Umbilical cord (tissue), 2 donors: ENCODE measurements around the gene NDUFA13. TPM values are rescaled to one million over a fixed set of nuclear protein-coding genes. Genes with fewer than 3 reads are reported as not detected.

Source experiments
- DNase-seq: peaks from one replicate; pipeline ENCODE4 v3.0.0-alpha.2; 2015; ENCODE audit warnings: low spot score
- total RNA-seq: library from RNA; depleted of rRNA; stranded (reverse); fragments of >200 nt; gene quantifications from one replicate; pipeline ENCODE4 v1.2.3, GENCODE V29; 2014; ENCODE audit warnings: low replicate concordance; ENCODE audit not compliant: insufficient read depth

The NDUFA13 gene
- total RNA-seq, 1 donor from 2014 or later: 121 TPM

DNA sequence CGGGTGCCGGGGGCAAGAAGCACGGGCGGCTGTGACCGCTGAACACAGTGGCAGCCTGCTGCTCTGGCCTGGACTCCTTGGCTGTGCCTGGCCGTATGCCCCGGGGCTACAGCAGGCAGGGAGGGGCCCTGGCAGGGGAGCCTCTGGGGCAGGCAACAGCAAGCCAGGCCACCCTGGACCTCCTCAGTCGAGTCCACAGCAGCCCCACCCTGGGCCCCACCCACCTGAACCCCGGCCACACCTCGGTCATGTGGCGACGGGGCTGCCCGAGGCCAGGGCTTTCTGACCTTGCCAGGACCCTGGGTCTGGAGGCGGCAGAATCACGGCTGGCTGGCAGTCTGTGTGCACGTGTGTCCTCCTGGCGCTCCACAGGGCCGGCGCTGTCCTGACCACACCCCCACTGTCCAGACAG lies 30.7 kb downstream of the NDUFA13 start:
- no peak for DNase-seq

DNA sequence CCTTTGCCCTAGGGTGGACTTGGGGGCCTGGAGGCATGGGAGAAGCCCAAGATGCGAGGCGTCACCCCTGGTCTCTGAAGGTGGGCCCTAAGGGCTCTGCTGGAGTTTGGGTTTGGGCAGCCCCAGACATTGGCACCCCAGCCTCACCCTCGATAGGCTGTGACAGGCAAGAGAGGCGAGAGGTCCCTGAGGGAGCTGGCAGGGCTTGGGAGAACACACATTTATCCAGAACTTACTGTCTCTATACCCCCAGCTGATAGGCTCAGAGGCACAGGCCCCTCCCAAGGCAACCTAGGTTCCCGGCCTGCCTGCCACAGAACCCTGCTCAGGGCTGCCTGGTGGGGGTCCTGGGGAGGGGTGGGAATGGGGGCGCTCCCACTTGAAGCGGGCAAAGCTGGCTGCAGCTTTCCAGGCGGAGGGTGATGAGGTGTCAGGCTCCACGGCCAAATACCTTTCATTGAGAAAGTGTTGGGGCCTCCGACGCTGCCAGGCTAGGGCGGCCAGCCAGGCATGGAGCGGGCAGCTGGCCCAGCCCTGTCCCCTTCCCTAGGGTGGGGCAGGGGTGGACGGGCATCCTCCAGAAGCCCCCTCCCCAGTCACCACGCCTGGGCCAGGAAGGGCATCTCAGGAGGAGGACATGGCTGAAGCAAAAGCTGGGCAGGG lies 31.8 kb downstream of the NDUFA13 start:
- no peak for DNase-seq

DNA sequence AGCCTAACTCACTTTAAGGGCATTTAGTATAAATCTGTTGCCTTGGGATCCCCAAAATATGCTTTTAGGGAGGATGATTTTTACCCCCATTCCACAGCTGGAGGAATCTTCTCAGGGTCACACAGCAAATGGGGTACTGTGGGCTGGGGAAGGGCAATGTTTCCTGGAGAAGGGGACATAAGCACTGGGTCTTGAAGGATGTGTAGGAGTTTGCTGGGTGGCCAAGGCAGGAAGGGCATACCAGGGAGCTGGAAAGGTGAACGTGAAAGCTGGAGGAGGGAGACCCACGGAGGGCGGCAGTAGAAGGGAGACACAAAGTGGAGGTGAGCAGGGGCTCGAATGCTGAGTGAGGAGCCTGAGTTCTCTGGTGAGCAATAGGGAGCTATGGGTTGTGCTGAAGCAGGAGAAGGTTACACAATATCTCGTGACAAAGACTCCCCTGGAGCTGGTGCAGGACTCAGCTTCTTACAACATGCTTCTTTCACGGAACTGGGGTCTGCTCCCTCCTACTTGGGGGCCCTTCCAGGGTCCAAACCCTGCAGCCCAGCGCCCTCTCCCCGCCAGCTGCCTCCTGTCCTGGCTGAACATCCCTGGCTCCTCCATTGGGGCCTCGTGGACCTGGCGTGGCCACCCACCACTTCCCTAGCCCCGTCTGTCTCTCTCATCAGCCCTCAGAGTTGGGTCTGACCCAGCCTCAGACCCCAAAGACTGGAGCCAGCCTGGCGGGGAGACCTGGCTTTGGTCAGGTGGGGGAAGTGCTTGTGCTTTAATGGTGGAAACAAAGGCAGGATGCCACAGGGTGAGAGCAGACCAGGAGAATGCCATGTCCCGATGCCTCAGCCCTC lies 33.1 kb downstream of the NDUFA13 start:
- no peak for DNase-seq

DNA sequence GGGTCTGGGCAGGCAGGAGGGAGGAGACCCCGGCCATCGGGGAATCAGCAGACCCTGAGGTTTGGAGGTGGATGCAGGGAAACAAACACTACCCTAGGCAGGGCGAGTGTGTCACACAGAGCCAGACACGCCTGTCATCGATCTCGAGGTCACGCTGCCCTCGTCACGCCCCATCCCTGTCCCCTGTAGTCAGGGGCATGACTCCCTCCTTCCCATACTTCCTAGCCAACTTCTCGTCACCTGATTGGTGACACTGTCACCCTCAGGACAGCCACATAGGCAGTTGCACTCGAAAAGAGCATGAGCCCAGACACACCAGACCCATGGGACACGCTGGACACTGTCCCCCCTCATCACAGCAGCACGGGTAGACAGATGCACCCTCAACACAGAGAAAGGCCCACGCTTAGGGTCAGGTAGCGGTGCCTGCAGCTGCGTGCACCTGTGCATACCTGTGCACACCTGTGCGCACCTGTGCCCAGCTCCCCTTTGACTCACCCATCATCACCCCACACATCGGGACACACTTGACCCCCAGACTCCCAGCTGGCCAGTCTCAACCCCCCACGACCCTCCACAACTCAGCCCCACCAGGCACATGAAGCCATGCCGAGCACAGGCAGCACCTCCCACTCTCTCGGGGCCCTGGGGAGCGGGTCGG lies 33.9 kb downstream of the NDUFA13 start:
- DNase-seq: no peak

DNA sequence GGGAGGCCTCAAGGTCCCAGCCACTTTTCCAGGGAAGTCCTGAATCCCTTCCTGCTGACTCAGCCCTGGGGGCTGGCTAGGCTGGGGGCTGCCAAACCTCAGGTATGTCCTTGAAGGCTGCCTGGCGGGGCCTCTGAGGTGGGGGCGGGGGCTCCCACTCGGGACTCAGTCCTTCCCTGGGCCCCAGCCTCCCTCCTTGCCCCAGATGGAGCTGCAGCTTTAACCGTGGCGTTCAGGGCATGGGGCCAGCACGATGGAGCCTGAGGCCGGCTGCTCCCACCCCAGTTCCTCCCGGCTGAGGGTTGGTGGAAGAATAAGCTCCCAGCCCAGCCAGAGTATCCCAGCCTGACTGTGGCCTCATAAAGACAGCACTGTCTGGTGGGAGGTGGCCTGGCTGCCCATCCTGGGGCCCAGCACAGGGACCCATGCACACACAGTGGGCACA lies 34.5 kb downstream of the NDUFA13 start:
- DNase-seq: peak; percentile 67

DNA sequence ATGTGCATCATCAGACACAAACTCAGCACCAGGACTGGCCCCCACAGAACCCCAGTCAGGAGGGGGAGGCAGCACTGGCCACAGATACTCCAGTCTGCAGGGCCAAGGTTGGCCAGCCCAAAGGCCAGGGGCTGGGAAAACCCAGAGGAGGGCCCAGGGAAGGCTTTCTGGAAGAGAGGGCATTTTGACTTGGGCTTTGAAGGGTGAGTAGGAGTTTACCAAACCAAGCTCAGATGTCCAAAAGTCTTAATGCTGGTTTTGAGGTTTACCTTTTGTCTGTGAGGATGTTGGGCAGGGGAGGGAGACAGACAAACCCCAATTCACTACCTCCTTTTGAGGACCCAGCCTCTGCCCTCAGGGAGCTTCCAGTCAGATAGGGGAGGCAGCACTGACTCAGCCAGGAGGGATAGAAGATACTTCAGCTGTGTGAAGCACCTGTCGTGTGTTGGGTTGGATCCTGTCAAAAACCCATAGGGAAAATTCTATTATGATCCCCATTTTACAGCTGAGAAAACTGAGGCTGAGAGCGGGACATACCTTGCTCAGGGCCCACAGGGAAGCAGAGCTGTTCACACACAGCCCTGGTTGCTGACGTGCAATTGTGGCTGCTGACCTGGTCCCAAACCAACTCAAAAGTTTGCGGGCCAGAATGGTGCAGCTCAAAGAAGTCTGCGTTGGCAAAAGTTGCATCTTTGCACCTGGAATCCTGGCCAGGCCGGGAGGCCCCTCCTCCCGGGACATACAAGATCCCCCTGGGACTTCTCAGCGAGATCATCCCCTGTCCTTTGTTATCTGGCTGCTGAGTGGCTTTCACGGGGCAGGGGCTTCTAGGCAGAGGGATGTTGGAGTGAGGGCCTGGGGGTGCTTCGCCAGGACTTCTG lies 35.2 kb downstream of the NDUFA13 start:
- DNase-seq: no peak

DNA sequence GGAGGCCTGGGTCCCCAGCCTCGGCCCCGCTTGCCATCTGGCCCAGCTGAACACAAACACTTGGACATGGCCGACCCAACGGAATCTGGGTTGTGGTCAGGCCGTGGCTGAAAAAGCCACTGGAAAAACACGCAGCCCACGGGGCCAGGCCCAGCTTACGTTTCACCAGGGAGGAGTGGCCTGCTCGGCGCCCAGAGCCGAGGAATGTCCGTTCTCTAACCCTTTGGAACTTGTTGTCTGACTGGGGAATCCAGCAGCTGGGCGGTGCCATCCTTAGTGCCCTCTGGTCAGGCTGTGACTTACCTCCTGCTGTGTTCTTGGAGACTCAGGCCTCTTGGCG lies 35.8 kb downstream of the NDUFA13 start:
- no peak for DNase-seq

DNA sequence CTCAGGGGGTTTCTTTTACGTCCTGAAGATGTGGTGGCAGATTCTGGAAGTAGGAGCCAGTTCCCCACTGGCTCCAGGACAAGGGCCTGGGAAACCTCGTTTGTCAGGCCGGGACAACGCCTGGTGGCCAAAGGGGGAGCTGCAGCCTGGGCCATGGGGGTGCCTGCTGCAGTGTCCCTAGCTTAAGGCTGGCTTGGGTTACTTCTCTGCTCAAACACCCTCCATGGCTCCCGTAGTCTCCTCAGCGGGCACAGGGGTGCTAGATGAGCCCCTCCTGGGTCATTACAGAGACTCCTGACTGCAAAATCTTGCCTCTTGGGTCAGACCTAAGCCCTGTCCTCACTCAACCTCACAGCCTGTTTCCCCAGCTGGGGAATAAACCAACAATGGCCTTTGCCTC lies 36.8 kb downstream of the NDUFA13 start:
- DNase-seq: no peak

DNA sequence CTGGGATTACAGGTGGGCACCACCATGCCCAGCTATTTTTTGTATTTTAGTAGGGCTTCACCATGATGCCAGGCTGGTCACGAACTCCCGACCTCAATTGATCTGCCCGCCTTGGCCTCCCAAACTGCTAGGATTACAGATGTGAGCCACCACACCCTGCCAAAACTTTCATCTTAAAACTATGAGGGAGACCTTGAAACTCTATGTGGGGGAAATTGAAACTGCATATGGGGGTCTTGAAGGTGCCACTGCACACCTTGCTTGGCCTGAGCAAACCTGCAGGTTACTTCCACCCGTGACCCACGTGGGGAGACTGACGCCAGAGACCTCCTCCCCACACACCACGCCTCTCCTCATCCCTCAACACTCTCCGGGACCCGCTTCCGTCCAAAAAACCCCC lies 37.6 kb downstream of the NDUFA13 start:
- DNase-seq: no peak

DNA sequence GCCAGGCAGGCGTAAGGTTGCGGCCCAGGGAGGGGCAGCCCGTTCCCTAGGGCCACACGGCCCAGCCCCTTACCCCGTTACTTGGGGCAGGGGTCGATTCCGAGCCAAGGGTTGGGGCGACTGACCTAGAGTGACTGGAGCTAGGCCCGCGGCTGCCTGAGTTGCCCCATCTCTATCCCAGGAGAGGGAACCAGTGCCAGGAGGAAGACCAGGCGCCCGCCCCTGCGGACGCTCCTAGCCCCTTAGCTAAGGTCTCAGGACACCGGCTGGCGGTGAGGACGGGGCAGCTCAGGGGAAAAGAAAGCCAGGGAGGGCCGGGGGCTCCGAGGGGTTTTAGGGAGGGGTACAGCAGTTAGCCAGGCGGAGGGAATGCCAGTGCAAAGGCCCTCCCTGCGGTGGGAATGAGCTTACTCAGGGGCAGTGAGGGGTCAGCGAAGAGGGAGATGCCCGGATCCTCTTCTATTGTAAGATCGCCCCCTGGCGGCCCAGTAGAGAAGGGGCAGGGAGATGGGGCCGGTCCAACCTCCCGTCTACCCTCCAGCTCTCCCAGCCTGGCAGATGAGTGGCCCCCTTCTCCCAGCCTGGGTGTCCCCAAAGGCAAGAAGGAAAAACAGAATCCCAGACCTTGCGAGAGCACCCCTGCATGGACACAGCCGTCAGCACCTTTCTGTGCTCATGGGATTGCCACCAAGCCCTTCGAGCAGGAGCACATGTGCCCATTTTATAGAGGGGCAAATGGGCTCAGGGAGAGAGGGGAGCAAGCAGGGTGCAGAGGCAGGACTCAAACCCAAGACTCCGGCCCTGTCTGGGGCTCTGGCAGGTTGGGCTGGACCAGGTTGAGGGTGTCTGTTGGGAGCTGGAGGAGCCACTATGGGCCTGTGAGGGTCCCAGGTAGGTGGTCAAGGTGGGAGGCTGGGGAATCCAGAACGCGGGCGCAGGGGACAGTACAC lies 38.3 kb downstream of the NDUFA13 start:
- no peak for DNase-seq

DNA sequence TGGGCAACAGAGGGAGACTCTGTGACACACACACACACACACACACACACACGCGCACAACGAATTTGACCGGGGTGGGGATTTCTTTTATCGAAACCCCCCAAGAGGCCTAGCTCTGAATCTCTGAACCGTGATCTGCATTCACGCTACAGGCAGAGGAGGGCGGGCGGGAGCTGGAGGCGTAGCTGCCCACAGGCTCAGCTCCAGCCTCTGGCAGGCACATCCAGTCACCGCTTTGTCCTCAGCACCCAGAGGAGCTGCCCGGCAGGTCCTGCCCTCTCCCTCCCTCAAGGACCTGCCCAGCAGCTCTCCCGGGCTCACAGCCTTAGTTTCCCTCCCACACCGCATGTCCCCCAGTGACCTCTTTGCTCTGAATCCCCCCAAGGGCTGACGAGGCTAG lies 42.0 kb downstream of the NDUFA13 start:
- no peak for DNase-seq

DNA sequence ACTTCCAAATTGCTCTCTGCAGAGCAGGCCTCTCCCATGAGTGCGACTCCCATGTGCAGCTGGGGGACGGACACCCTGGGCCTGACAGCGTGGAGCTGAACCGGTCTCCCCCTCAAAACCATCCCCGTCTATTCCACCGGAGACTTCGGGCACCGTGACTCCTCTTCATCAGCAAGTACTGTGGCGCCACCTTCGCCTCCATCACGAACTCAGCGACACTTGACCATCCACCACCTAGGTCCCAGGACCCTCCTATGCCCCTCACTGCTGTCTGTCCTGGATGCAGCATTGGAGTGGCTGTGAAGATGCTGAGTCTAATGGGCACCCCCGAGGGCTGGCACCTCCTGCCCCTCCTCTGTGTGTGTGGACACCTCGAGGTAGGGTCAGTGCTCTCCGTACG lies 42.6 kb downstream of the NDUFA13 start:
- DNase-seq: no peak

DNA sequence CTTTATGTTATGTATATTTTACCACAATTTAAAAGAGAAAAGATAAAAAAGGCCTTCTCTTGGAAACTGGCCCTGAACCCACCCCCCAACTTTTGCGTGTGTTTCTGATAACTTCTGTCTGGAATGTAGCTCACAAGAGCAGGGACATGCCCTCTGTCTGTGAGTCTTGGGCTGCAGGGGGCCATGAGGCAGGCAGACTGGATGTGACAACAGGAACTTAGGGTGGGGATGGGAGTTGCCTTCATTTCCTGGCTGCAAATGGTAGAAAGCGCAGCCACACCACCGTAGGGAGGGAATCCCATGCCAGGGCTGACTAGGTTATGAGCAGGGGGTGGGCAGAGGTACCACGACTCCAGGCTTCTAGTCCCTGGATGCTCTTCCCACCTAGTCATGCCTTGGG lies 43.9 kb downstream of the NDUFA13 start:
- no peak for DNase-seq

DNA sequence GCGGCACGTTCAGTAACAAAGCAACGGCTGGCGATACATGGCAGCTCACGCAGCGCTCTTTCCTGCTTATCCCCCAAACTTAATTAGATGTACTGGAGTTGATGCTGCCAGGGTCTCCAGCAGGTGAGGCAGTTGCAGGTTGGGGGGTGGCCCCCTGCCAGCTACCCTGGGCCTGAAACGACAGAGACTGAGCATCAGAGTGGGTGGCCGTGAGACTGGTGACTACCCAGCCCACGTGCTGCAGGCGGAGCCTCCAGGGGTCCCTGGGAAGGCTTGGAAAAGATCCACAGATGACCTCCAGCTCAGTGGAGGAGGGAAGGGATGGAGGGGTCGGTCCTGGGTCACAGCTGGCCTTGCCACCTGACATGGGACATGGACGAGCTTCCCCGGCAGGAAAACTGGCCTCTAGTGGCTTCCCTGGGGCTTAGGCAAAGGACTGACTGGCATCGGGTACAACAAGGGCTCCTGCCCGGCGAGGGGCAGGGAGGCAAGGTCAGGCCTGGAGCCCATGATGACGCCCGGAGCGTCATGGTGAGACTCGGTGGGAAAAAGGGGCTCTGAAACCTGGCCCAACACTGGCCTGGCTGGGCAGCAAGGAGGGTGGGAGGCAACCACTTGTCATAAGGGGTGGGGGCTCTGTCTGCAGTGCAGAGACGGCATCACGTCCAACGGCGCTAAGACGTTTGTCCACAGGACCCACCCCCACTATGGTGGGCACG lies 46.1 kb downstream of the NDUFA13 start:
- DNase-seq: no peak

DNA sequence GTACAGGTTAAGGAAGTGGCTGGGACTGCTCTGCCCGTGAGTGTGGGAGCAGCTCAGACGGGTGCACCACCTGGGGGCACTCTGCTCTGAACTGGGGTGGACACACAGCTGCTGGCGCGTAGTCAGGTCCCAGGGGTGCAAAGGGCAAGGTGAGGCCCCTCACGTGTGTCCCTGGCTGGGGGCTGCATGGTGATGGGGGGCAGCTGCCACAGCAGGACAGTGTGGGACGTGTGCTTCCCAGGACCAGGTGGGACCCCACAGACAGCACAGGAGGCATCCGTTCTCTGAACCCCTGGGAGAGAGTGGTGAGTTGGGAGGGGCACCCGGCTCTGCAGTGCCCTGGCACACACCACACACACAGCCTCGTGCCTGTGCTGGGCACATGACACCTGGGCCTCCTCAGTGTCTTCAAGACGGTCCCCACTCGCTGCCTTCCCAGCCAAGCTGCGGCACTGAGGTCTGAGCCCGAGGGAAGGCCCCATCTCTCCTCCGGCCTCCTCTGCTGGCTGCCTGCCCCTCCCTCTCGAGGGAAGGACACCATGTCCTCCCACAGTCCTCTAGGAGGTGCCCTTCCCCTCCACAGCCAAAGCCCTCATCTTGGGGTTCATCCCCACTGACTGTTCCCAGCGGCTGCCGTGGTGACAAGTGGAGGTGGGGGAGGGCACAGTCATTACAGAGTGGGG lies 46.8 kb downstream of the NDUFA13 start:
- no peak for DNase-seq

DNA sequence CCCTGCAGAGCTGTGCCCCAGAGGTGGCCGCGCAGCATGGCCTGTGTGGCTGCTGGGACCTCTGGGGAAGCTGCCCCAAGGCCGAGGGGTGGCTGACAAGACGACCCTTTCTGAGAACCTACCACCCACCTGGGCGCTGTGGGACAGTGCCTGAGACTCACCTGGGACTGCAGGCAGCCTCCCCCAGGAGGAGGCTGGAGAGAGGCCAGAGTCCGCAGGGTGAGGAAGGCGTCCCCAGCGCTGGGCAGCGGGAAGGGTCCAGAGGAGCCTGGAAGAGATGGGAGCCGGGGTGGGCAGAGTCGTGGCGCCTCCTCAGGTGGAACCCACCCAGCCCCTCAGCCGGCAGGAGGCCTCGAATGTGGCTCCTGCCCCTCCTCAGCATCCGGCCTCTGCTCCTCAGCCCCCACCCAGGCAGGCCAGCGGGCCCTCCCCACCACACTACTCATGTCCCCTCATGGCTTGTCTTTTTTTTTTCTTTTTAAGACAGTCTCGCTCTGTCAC lies 47.4 kb downstream of the NDUFA13 start:
- no peak for DNase-seq

DNA sequence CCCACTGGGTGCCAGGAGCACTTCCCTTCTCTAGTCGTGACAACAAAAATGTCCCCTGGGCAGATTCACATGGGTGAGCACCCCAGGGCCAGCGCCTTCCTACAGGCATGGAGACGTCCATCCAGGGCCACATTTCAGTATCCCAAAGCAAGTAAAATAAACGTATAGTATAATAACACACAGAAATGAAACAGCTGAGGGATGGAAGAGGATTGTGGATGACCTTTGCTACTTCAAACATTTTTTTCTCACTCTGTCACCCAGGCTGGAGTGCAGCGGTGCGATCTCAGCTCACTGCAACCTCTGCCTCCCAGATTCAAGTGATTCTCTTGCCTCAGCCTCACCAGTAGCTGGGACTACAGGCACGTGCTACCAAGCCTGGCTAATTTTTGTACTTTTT lies 50.3 kb downstream of the NDUFA13 start:
- no peak for DNase-seq

DNA sequence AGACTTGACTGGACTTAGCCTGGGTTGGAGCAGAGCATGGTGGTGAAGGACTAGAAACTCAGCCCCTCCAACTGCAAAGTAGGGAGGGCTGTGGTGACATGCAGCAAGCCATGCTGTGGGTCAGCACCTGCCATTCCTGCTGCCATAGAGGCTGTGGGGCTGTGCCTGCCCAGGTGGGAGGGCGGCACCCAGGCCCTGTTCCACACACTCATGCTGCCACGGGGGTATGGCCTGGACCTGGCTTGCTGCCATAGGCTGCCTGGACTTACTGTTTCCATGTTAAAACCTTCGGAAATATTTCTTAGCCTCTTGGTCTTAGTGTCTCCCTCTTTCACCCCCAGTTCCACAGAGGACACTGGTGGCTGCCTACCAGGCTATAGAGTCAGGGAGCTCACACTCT lies 51.4 kb downstream of the NDUFA13 start:
- no peak for DNase-seq
